ENCODE measurements around the gene RAP1GDS1.
"Not testable (repeated sequence)": the region's sequence is repeated elsewhere in the genome, so short reads cannot be mapped to it uniquely, and the experiment has no call there.

Gene RAP1GDS1

GRCh38 chr4:98287328-98287727, 26.1 kb downstream of the RAP1GDS1 start:
- DNase-seq (ENCODE audit: low spot score) = no peak

- DNase-seq (ENCODE audit: low spot score) = not testable (repeated sequence)
Measured at GRCh38 chr4:98288671-98289070, 27.5 kb downstream of the RAP1GDS1 start.

GRCh38 chr4:98289375-98289774, 28.2 kb downstream of the RAP1GDS1 start:
- DNase-seq (ENCODE audit: low spot score) = no peak

- no peak for DNase-seq (ENCODE audit: low spot score)
Measured at GRCh38 chr4:98290511-98290910, 29.3 kb downstream of the RAP1GDS1 start.

- DNase-seq (ENCODE audit: low spot score) = no peak
Measured at GRCh38 chr4:98293104-98293887, 32.1 kb downstream of the RAP1GDS1 start.

GRCh38 chr4:98298022-98298421, 36.8 kb downstream of the RAP1GDS1 start:
- DNase-seq (ENCODE audit: low spot score) = no peak

- no peak for DNase-seq (ENCODE audit: low spot score)
Measured at GRCh38 chr4:98300706-98301105, 39.5 kb downstream of the RAP1GDS1 start.

GRCh38 chr4:98305576-98305975, 44.4 kb downstream of the RAP1GDS1 start:
- no peak for DNase-seq (ENCODE audit: low spot score)

- no peak for DNase-seq (ENCODE audit: low spot score)
Measured at GRCh38 chr4:98310867-98311266, 49.7 kb downstream of the RAP1GDS1 start.

GRCh38 chr4:98311656-98312055, 50.5 kb downstream of the RAP1GDS1 start:
- DNase-seq (ENCODE audit: low spot score) = no peak

- no peak for DNase-seq (ENCODE audit: low spot score)
Measured at GRCh38 chr4:98314791-98315565, 53.8 kb downstream of the RAP1GDS1 start.

GRCh38 chr4:98318521-98318920, 57.3 kb downstream of the RAP1GDS1 start:
- DNase-seq (ENCODE audit: low spot score) = no peak

- DNase-seq (ENCODE audit: low spot score) = no peak
Measured at GRCh38 chr4:98319021-98319420, 57.8 kb downstream of the RAP1GDS1 start.

GRCh38 chr4:98326168-98326567, 65.0 kb downstream of the RAP1GDS1 start:
- DNase-seq (ENCODE audit: low spot score) = no peak

GRCh38 chr4:98327694-98328093, 66.5 kb downstream of the RAP1GDS1 start:
- no peak for DNase-seq (ENCODE audit: low spot score)

GRCh38 chr4:98329879-98330640, 68.9 kb downstream of the RAP1GDS1 start:
- DNase-seq (ENCODE audit: low spot score) = not testable (repeated sequence)

- DNase-seq (ENCODE audit: low spot score) = no peak
Measured at GRCh38 chr4:98332017-98332416, 70.8 kb downstream of the RAP1GDS1 start.

GRCh38 chr4:98334461-98334860, 73.3 kb downstream of the RAP1GDS1 start:
- no peak for DNase-seq (ENCODE audit: low spot score)

- DNase-seq (ENCODE audit: low spot score) = no peak
Measured at GRCh38 chr4:98338761-98339438, 77.7 kb downstream of the RAP1GDS1 start.

GRCh38 chr4:98341309-98341708, 80.1 kb downstream of the RAP1GDS1 start:
- peak; percentile 8 for DNase-seq (ENCODE audit: low spot score)

GRCh38 chr4:98343626-98344025, 82.4 kb downstream of the RAP1GDS1 start:
- DNase-seq (ENCODE audit: low spot score) = no peak

GRCh38 chr4:98345838-98346237, 84.7 kb downstream of the RAP1GDS1 start:
- no peak for DNase-seq (ENCODE audit: low spot score)
